ENCODE data around the gene EGLN1.

EGLN1 gene

GRCh38 chr1:231324660-231325059 lies 97.4 kb downstream of the EGLN1 start:
- DNase-seq: no peak

GRCh38 chr1:231322880-231323530 lies 99.1 kb downstream of the EGLN1 start:
- DNase-seq: no peak

GRCh38 chr1:231319080-231319479 lies 103.0 kb downstream of the EGLN1 start:
- DNase-seq: no peak

- DNase-seq: no peak
Measured at GRCh38 chr1:231318568-231318967, 103.5 kb downstream of the EGLN1 start.

DNA sequence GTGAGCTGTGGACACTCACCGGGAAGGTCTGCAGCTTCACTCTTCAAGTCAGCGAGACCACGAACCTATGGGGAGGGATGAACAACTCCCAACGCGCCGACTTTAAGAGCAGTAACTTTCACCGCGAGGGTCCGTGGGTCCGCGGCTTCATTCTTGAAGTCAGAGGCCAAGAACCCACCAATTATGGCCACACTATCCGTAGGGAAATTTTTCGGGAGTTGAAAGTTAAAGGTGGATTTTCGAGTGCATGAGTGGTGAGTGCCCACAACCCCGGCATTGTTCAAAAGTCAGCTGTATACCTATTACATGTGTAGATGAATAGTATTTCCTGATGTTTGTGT lies 104.1 kb downstream of the EGLN1 start:
- DNase-seq: no peak

- DNase-seq: no peak
Measured at GRCh38 chr1:231317306-231318014, 104.6 kb downstream of the EGLN1 start.

DNA sequence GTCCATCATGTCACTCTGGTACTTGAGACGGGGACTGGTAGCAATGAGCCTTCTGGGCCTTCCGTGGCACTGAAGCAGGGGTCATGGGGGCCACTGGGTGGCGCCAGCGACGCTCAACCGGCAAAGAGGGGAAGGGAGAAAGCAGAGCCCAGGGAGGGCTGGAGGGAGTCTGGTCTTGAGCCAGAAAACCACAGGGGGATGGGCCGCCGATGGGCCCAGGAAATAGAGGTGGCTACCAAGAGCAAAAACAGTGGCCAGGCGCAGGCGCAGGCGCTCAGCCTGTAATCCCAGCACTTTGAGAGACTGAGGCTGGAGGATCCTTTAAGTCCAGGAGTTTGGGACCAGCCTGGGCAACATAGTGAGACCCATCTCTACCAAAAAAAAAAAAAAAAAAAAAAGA lies 106.2 kb downstream of the EGLN1 start:
- DNase-seq: peak; percentile 46 to 64

All from activated CD4-positive, alpha-beta T cell treated with anti-CD3 and anti-CD28 coated beads, Interleukin-2, amount 50 U/mL, for 48 hours (primary cell).